Measurements from ENCODE around the gene IGSF8. TPM values are rescaled to one million over a fixed set of nuclear protein-coding genes. Genes with fewer than 3 reads are reported as not detected.

The IGSF8 gene
- total and polyA plus RNA-seq, 2 donors (not counting 3 experiments of a cell fraction or from before 2014, with no cell fraction given), result 9.5 to 17.5 TPM

- Histone ChIP-seq H3K4me1 (ENCODE audit: control insufficient read depth, extremely low read depth, insufficient read depth, low read length) (no peaks in the 10 kb centered on the region), H3K4me2 (ENCODE audit: insufficient read depth, low read length) (no peak overlapping the region), H2AFZ (ENCODE audit: low read depth, low read length) (no peak overlapping the region), H3K9ac (replicated peaks; ENCODE audit: extremely low read depth, insufficient read depth, low read length) (no peak overlapping the region), H3K27me3 (ENCODE audit: control insufficient read depth in 2 of 2, insufficient read depth in 2 of 2, low read length in 2 of 2) (peaks cover 16 to 28% of the 10 kb centered on the region in 2 experiments), H3K4me3 (replicated peaks in 1 of 3; ENCODE audit: insufficient read depth in 1 of 3, low read depth in 1 of 3, low read length in 3 of 3) (no peak overlapping the region), H3K9me3 (replicated peaks; ENCODE audit: control insufficient read depth, insufficient read depth, low read length) (no peaks in the 10 kb centered on the region), H3K36me3 (ENCODE audit: control insufficient read depth in 2 of 2, extremely low read depth in 1 of 2, insufficient read depth in 2 of 2, low read length in 2 of 2) (no peaks in the 10 kb centered on the region), H3K9me1 (replicated peaks; ENCODE audit: control insufficient read depth, extremely low read depth, insufficient read depth, low read length) (no peaks in the 10 kb centered on the region), H3K27ac (ENCODE audit: insufficient read depth, low read depth, low read length) (no peak overlapping the region), H4K20me1 (replicated peaks; ENCODE audit: control insufficient read depth, extremely low read depth, insufficient read depth, low read length) (no peaks in the 10 kb centered on the region), H3K79me2 (ENCODE audit: control insufficient read depth, insufficient read depth, low read length) (no peaks in the 10 kb centered on the region)
- FAIRE-seq, result no peak
- BruUV-seq (replicated peaks), result no TSS peak
- intact Hi-C loops (cut with micrococcal nuclease) (loop anchor here (1.0 kb wide), 1 partner anchor 33 kb away; no protein-coding TSS in a partner anchor), dilution Hi-C loops (cut with MboI; ENCODE audit: extremely low pct_ligation_motif_present, low sequenced_read_pairs) (no loop called here)
- POLR2A ChIA-PET, result no interaction called here
- TF ChIP-seq CTCF (IDR thresholded peaks at IDR 0.05; ENCODE audit: extremely low read depth in 1 of 2, insufficient read depth in 1 of 2, low read depth in 1 of 2, low read length in 2 of 2), result no peak
- no peak for TF ChIP-seq POLR2AphosphoS5 (IDR thresholded peaks at IDR 0.05; ENCODE audit: insufficient read depth, low read depth, low read length)
- TF ChIP-seq MAX (IDR thresholded peaks at IDR 0.05; ENCODE audit: insufficient read depth, insufficient read length), result no peak
- no peak for TF ChIP-seq FOS (IDR thresholded peaks at IDR 0.05; ENCODE audit: borderline replicate concordance, insufficient read depth, low read length)
- TF ChIP-seq POLR2A (IDR thresholded peaks at IDR 0.05; ENCODE audit: low read depth, low read length), result no peak
- TF ChIP-seq GATA2 (IDR thresholded peaks at IDR 0.05; ENCODE audit: insufficient read depth, insufficient read length, low read depth, low read length), result no peak
- TF ChIP-seq MYC (IDR thresholded peaks at IDR 0.05; ENCODE audit: low read depth, low read length), result no peak
- no peak for TF ChIP-seq JUN (IDR thresholded peaks at IDR 0.05; ENCODE audit: borderline replicate concordance, insufficient read depth, insufficient read length, low read depth)
- TF ChIP-seq EZH2 (IDR thresholded peaks at IDR 0.05; ENCODE audit: borderline replicate concordance, low read depth, low read length, severe bottlenecking), result no peak
- CTCF ChIA-PET, result interaction anchor here (0.7 to 3.1 kb wide), 15 partner anchors 8 to 331 kb away, joined by 3 to 29 read pairs (median 4); partner anchors contain the start of genes KCNJ10, KCNJ9 and PIGM
- no peak for DNase-seq (ENCODE audit: low read depth, low spot score)
These were observed 52.8 kb downstream of the IGSF8 start for GRCh38 chr1:160045653-160046052.
